Esophagus muscularis mucosa (tissue), 4 donors: ENCODE results near the gene VTN.

Experiments
- EP300 ChIP-seq: sonication (generic); formaldehyde crosslinking; IDR thresholded peaks from one replicate; pipeline ENCODE4 v1.6.1; 2017; ENCODE audit warnings: antibody characterized with exemption
- POLR2AphosphoS5 ChIP-seq, 2 donors: sonication (generic); formaldehyde crosslinking; IDR thresholded peaks; one replicate each; pipeline ENCODE4 v1.6.1; 2017; ENCODE audit warnings: antibody characterized with exemption in 2 of 2
- TF ChIP-seq, protein P1 (sequence below), 3 experiments: fragments of 200-600 bp in 2 of 3; fragments of 450-650 bp in 1 of 3; sonication (generic) in 2 of 3; IDR thresholded peaks; one replicate each; pipeline ENCODE4 v1.5.1; 2017 to 2019; ENCODE audit warnings: antibody characterized with exemption in 3 of 3, mild to moderate bottlenecking in 2 of 3, moderate library complexity in 1 of 3

DNA sequence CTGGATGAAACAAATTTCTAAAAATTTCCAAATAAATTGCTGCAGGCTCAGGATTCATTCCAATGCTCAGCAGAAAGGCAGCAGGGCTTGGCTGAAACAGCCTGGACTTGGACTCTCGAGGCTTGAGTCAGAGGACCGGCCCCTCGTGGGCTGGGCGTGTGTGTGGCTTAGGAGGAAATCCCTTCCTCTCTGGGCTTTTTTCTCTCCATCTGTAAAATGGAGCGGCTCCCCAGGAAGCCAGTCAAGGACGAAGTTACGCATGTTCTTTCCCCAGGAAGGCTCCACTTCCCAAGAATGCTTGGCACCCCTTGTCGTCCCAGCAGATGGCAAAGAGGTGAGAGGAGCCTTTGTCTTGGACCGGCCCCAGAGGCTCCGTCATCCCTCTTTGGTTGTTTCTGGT, 22.4 kb upstream of the VTN start:
- TF ChIP-seq EP300 (no peak), POLR2AphosphoS5 (IDR thresholded peaks at IDR 0.05) (no peak)
- TF ChIP-seq, protein P1, sequence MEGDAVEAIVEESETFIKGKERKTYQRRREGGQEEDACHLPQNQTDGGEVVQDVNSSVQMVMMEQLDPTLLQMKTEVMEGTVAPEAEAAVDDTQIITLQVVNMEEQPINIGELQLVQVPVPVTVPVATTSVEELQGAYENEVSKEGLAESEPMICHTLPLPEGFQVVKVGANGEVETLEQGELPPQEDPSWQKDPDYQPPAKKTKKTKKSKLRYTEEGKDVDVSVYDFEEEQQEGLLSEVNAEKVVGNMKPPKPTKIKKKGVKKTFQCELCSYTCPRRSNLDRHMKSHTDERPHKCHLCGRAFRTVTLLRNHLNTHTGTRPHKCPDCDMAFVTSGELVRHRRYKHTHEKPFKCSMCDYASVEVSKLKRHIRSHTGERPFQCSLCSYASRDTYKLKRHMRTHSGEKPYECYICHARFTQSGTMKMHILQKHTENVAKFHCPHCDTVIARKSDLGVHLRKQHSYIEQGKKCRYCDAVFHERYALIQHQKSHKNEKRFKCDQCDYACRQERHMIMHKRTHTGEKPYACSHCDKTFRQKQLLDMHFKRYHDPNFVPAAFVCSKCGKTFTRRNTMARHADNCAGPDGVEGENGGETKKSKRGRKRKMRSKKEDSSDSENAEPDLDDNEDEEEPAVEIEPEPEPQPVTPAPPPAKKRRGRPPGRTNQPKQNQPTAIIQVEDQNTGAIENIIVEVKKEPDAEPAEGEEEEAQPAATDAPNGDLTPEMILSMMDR (IDR thresholded peaks at IDR 0.05) = no peak
